SK-N-SH (cell line): ENCODE data around the gene MAST4.

Experiments used
- CHD2 ChIP-seq: fragments of 150-350 bp; IDR thresholded peaks from 2 replicates; pipeline ENCODE4 v1.6.1; 2018; ENCODE audit warnings: low read length; ENCODE audit not compliant: partially characterized antibody
- CTCF ChIP-seq: fragments of 200-600 bp; sonication (generic); IDR thresholded peaks from 2 replicates; pipeline ENCODE4 v1.6.1; 2017; ENCODE audit warnings: antibody characterized with exemption, mild to moderate bottlenecking, moderate library complexity
- EP300 ChIP-seq, 2 experiments: IDR thresholded peaks; 2 replicates each; pipeline versions ENCODE4 v1.4.0 to v1.6.1; 2012; ENCODE audit warnings: borderline replicate concordance in 1 of 2, low read depth in 1 of 2, low read length in 1 of 2
- GABPA ChIP-seq: IDR thresholded peaks from 2 replicates; pipeline ENCODE4 v1.4.0; 2012; ENCODE audit warnings: low read depth, mild to moderate bottlenecking
- IRF3 ChIP-seq: fragments of 150-350 bp; IDR thresholded peaks from 2 replicates; pipeline ENCODE4 v1.6.1; 2016; ENCODE audit warnings: mild to moderate bottlenecking, low read depth, low read length
- MAX ChIP-seq: IDR thresholded peaks from 2 replicates; pipeline ENCODE4 v1.4.0; 2012; ENCODE audit warnings: low read depth
- NFIC ChIP-seq: IDR thresholded peaks from 2 replicates; pipeline ENCODE4 v1.4.0; 2012; ENCODE audit warnings: borderline replicate concordance
- POLR2AphosphoS5 ChIP-seq: IDR thresholded peaks from 2 replicates; pipeline ENCODE4 v1.6.1; 2012; ENCODE audit warnings: low read depth, low read length
- REST ChIP-seq: IDR thresholded peaks from 2 replicates; pipeline ENCODE4 v1.6.1; 2012; ENCODE audit warnings: mild to moderate bottlenecking, low read depth, low read length, moderate library complexity
- SIN3A ChIP-seq: IDR thresholded peaks from 2 replicates; pipeline ENCODE4 v1.6.1; 2012; ENCODE audit warnings: low read depth, mild to moderate bottlenecking, low read length, moderate library complexity, borderline replicate concordance
- USF1 ChIP-seq: IDR thresholded peaks from 2 replicates; pipeline ENCODE4 v1.4.0; 2012; ENCODE audit warnings: low read depth, borderline replicate concordance
- YY1 ChIP-seq: IDR thresholded peaks from 2 replicates; pipeline ENCODE4 v1.4.0; 2012; ENCODE audit warnings: low read depth, mild to moderate bottlenecking

GRCh38 chr5:66843065-66843464 is 246.9 kb downstream of the MAST4 start:
- no peak for TF ChIP-seq USF1
- no peak for TF ChIP-seq YY1
- no peak for TF ChIP-seq GABPA
- TF ChIP-seq CTCF, result no peak
- TF ChIP-seq SIN3A, result no peak
- no peak for TF ChIP-seq POLR2AphosphoS5
- TF ChIP-seq NFIC, result no peak
- no peak for TF ChIP-seq IRF3
- no peak for TF ChIP-seq REST
- no peak for TF ChIP-seq EP300 (IDR thresholded peaks at IDR 0.05; ENCODE audit: borderline replicate concordance in 1 of 2, low read depth in 1 of 2, low read length in 1 of 2)
- no peak for TF ChIP-seq MAX
- TF ChIP-seq CHD2, result no peak
